ENCODE measurements around the gene SCYGR5.

DNA sequence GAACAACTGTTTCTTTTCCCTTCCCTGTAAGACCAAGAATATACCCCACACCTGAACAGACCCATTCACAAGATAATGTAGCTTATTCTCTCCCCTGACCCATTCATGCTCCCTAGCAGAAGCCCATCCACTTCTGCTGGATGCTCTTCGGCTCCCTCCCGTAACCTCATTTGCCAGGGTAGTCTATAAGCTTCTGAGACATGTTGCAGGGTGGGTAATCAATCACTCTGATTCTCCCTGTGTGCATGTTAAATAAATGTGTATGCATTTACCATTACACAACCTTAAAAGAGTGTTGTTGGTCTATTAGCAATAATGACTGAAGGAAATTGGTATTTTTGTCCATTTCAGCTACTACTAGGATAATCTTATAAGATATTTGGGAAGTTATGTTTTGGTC lies 49.9 kb downstream of the SCYGR5 start:
- TF ChIP-seq CTCF (IDR thresholded peaks at IDR 0.05): no peak
- no peak for TF ChIP-seq ZFX (IDR thresholded peaks at IDR 0.05; ENCODE audit: borderline replicate concordance)
